HepG2 (cell line): Measurements from ENCODE around the gene LTB4R. TPM values are rescaled to one million over a fixed set of nuclear protein-coding genes. Genes with fewer than 3 reads are reported as not detected.

Experiments used
- CHD2 ChIP-seq: IDR thresholded peaks from 2 replicates; pipeline ENCODE4 v1.6.1; 2011; ENCODE audit warnings: low read depth, low read length, improper control_type of control experiment
- ESRRA ChIP-seq: sonication (generic); formaldehyde crosslinking; IDR thresholded peaks from 2 replicates; pipeline ENCODE4 v1.5.1; 2020; ENCODE audit warnings: mild to moderate bottlenecking, low read depth, missing genetic modification reagents
- FLYWCH1 ChIP-seq: sonication (generic); formaldehyde crosslinking; IDR thresholded peaks from 2 replicates; pipeline ENCODE4 v1.8.1; 2023; ENCODE audit warnings: mild to moderate bottlenecking, missing genetic modification reagents
- KLF16 ChIP-seq, 2 experiments: sonication (generic) in 1 of 2; formaldehyde crosslinking in 1 of 2; IDR thresholded peaks; 2 replicates each; pipeline versions ENCODE4 v1.6.1 to v1.8.0; 2016 to 2023; ENCODE audit warnings: missing genetic modification reagents in 2 of 2, missing compliant biosample characterization in 1 of 2
- MED1 ChIP-seq: sonication (generic); formaldehyde crosslinking; IDR thresholded peaks from 2 replicates; pipeline ENCODE4 v1.4.0; 2020; ENCODE audit warnings: missing genetic modification reagents
- NBN ChIP-seq: fragments of 450-650 bp; conservative IDR thresholded peaks from 2 replicates; pipeline ENCODE4 v1.6.1; 2017
- NCOR1 ChIP-seq: fragments of 200-600 bp; sonication (generic); IDR thresholded peaks from 2 replicates; pipeline ENCODE4 v1.7.0; 2017; ENCODE audit warnings: antibody characterized with exemption, low read length, borderline replicate concordance
- NPAS2 ChIP-seq: sonication (generic); formaldehyde crosslinking; IDR thresholded peaks from 2 replicates; pipeline ENCODE4 v1.8.0; 2022; ENCODE audit warnings: mild to moderate bottlenecking, missing genetic modification reagents, borderline replicate concordance
- NR2F2 ChIP-seq: IDR thresholded peaks from 2 replicates; pipeline ENCODE4 v1.6.1; 2012; ENCODE audit warnings: low read depth, inconsistent platforms, borderline replicate concordance
- SKI ChIP-seq: fragments of 450-650 bp; IDR thresholded peaks from one replicate; pipeline ENCODE4 v1.6.1; 2018; ENCODE audit warnings: mild to moderate bottlenecking; ENCODE audit not compliant: partially characterized antibody
- SMAD3 ChIP-seq: sonication (generic); formaldehyde crosslinking; IDR thresholded peaks from 2 replicates; pipeline ENCODE4 v1.4.0; 2020; ENCODE audit warnings: missing genetic modification reagents
- SP1 ChIP-seq, 2 experiments: fragments of 450-650 bp in 1 of 2; sonication (generic) in 1 of 2; formaldehyde crosslinking in 1 of 2; IDR thresholded peaks; 2 replicates each; pipeline versions ENCODE4 v1.4.0 to v1.6.1; 2016 to 2020; ENCODE audit warnings: missing genetic modification reagents in 1 of 2
- SP5 ChIP-seq: IDR thresholded peaks from 2 replicates; pipeline ENCODE4 v1.6.1; 2016; ENCODE audit warnings: low read depth, borderline replicate concordance
- SRF ChIP-seq: IDR thresholded peaks from 2 replicates; pipeline ENCODE4 v1.6.1; 2011; ENCODE audit warnings: mild to moderate bottlenecking, low read depth, low read length, moderate library complexity
- THAP11 ChIP-seq: IDR thresholded peaks from 2 replicates; pipeline ENCODE4 v1.6.1; 2016; ENCODE audit warnings: missing biosample characterization, missing genetic modification reagents
- ZBTB21 ChIP-seq: sonication (generic); formaldehyde crosslinking; IDR thresholded peaks from 2 replicates; pipeline ENCODE4 v1.4.0; 2020; ENCODE audit warnings: missing genetic modification reagents
- ZNF343 ChIP-seq: sonication (generic); formaldehyde crosslinking; IDR thresholded peaks from 2 replicates; pipeline ENCODE4 v1.4.0; 2020; ENCODE audit warnings: mild to moderate bottlenecking, missing genetic modification reagents
- polyA plus RNA-seq, 8 experiments: library from polyadenylated mRNA; depleted of rRNA in 3 of 8; stranded (reverse) in 7 of 8; unstranded in 1 of 8; fragments of >200 nt; fragmentation: Illumina TruSeq in 4 of 8; extraction: Trizol in 4 of 8; gene quantifications; 2 replicates each; pipeline versions ENCODE4 v1.2.1 to v1.2.3, GENCODE V29; 2011 to 2016; ENCODE audit warnings: low read depth in 4 of 8, missing spikeins in 1 of 8, mixed read lengths in 1 of 8; ENCODE audit not compliant: insufficient read depth in 1 of 8
- total RNA-seq, 5 experiments: library from RNA; depleted of rRNA; stranded (reverse); fragments of >200 nt; fragmentation: Illumina TruSeq; extraction: Trizol; gene quantifications; 2 replicates each; pipeline ENCODE4 v1.2.3, GENCODE V29; 2016; ENCODE audit warnings: low read depth in 1 of 5
- TF ChIP-seq, protein P1 (sequence below): sonication (generic); formaldehyde crosslinking; IDR thresholded peaks from 2 replicates; pipeline ENCODE4 v1.4.0; 2020; ENCODE audit warnings: mild to moderate bottlenecking, missing genetic modification reagents
- TF ChIP-seq, protein P2 (sequence below): sonication (generic); formaldehyde crosslinking; IDR thresholded peaks from 2 replicates; pipeline ENCODE4 v1.5.0; 2020; ENCODE audit warnings: mild to moderate bottlenecking, missing genetic modification reagents
- TF ChIP-seq, protein P3 (sequence below): sonication (generic); formaldehyde crosslinking; IDR thresholded peaks from 2 replicates; pipeline ENCODE4 v1.5.0; 2020; ENCODE audit warnings: missing genetic modification reagents, mild to moderate bottlenecking, borderline replicate concordance
- TF ChIP-seq, protein P4 (sequence below): sonication (generic); formaldehyde crosslinking; conservative IDR thresholded peaks from 2 replicates; pipeline ENCODE4 v1.8.0; 2022; ENCODE audit warnings: mild to moderate bottlenecking, moderate library complexity, missing genetic modification reagents

Gene LTB4R
- total and polyA plus RNA-seq, 2 of the 13 experiments (the other 11 are each of a cell fraction or from before 2014, with no cell fraction given) = 3.2 to 8.2 TPM

DNA sequence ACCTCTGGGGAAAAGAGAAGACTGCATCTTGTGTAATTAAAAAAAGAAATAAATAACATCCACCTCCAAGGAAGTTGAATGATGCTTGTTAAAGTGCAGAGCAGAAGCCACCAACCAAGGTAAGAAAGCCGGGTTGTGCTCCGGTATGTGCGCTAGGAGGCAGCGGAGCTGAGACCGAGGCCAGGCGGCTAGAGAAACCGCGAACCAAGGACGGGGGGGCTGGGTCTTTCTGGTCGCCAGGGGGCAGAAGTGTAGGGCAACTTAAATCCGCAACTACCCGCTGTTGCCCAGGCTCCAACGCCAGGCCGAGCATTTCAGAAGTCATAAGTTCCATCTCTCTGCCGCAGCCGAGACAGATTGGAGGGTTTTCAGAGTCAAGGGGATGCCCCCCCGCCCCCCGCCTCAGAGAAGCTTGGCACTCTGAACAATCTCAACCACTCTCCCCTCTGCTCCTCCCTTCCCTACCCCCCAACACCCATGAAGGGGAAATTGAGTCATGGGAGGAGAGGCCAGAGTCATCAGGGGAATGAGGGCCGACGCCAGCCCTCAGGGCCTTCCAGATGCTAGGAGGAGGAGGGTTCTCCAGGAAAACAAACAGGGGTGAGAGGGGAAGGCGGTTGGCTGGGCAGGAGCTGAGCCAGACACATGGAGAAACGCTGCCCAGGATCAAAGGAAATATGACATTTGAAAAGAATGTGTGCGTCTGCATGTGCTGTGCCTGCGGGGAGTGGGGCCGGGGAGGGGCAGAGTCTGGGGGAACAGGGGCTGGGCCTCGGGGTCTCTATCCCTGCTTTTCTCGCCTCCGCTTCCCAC, 54.5 kb downstream of the LTB4R start (continued):
- TF ChIP-seq, protein P1, sequence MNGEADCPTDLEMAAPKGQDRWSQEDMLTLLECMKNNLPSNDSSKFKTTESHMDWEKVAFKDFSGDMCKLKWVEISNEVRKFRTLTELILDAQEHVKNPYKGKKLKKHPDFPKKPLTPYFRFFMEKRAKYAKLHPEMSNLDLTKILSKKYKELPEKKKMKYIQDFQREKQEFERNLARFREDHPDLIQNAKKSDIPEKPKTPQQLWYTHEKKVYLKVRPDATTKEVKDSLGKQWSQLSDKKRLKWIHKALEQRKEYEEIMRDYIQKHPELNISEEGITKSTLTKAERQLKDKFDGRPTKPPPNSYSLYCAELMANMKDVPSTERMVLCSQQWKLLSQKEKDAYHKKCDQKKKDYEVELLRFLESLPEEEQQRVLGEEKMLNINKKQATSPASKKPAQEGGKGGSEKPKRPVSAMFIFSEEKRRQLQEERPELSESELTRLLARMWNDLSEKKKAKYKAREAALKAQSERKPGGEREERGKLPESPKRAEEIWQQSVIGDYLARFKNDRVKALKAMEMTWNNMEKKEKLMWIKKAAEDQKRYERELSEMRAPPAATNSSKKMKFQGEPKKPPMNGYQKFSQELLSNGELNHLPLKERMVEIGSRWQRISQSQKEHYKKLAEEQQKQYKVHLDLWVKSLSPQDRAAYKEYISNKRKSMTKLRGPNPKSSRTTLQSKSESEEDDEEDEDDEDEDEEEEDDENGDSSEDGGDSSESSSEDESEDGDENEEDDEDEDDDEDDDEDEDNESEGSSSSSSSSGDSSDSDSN (CRISPR knock-in tag) = peak; percentile 92
- no peak for TF ChIP-seq NBN
- TF ChIP-seq, protein P2, sequence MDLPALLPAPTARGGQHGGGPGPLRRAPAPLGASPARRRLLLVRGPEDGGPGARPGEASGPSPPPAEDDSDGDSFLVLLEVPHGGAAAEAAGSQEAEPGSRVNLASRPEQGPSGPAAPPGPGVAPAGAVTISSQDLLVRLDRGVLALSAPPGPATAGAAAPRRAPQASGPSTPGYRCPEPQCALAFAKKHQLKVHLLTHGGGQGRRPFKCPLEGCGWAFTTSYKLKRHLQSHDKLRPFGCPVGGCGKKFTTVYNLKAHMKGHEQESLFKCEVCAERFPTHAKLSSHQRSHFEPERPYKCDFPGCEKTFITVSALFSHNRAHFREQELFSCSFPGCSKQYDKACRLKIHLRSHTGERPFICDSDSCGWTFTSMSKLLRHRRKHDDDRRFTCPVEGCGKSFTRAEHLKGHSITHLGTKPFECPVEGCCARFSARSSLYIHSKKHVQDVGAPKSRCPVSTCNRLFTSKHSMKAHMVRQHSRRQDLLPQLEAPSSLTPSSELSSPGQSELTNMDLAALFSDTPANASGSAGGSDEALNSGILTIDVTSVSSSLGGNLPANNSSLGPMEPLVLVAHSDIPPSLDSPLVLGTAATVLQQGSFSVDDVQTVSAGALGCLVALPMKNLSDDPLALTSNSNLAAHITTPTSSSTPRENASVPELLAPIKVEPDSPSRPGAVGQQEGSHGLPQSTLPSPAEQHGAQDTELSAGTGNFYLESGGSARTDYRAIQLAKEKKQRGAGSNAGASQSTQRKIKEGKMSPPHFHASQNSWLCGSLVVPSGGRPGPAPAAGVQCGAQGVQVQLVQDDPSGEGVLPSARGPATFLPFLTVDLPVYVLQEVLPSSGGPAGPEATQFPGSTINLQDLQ (CRISPR knock-in tag) = no peak
- no peak for TF ChIP-seq SRF
- peak; percentile 51 for TF ChIP-seq SKI
- peak; percentile 97 for TF ChIP-seq SMAD3
- TF ChIP-seq FLYWCH1 (CRISPR knock-in tag) = no peak
- peak; percentile 50; the same call in 1 of the 2 replicates for TF ChIP-seq SP5 (CRISPR knock-in tag)
- peak; percentile 21; the same call in 1 of the 2 replicates for TF ChIP-seq CHD2
- no peak; the same call in 1 of the 2 replicates for TF ChIP-seq NCOR1
- TF ChIP-seq NPAS2 (CRISPR knock-in tag) = no peak
- TF ChIP-seq SP1 (IDR thresholded peaks at IDR 0.05) = no peak
- TF ChIP-seq SP1 (CRISPR knock-in tag; IDR thresholded peaks at IDR 0.05) = peak; percentile 62
- no peak; the same call in 1 of the 2 replicates for TF ChIP-seq NR2F2
- TF ChIP-seq, protein P3, sequence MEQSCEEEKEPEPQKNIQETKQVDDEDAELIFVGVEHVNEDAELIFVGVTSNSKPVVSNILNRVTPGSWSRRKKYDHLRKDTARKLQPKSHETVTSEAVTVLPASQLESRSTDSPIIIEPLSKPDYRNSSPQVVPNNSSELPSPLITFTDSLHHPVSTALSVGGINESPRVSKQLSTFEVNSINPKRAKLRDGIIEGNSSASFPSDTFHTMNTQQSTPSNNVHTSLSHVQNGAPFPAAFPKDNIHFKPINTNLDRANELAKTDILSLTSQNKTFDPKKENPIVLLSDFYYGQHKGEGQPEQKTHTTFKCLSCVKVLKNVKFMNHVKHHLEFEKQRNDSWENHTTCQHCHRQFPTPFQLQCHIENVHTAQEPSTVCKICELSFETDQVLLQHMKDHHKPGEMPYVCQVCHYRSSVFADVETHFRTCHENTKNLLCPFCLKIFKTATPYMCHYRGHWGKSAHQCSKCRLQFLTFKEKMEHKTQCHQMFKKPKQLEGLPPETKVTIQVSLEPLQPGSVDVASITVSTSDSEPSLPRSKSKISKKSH (CRISPR knock-in tag) = peak; percentile 79
- TF ChIP-seq THAP11 (CRISPR knock-in tag) = peak; percentile 77
- TF ChIP-seq, protein P4, sequence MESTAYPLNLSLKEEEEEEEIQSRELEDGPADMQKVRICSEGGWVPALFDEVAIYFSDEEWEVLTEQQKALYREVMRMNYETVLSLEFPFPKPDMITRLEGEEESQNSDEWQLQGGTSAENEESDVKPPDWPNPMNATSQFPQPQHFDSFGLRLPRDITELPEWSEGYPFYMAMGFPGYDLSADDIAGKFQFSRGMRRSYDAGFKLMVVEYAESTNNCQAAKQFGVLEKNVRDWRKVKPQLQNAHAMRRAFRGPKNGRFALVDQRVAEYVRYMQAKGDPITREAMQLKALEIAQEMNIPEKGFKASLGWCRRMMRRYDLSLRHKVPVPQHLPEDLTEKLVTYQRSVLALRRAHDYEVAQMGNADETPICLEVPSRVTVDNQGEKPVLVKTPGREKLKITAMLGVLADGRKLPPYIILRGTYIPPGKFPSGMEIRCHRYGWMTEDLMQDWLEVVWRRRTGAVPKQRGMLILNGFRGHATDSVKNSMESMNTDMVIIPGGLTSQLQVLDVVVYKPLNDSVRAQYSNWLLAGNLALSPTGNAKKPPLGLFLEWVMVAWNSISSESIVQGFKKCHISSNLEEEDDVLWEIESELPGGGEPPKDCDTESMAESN (CRISPR knock-in tag) = peak; percentile 97
- TF ChIP-seq KLF16 (CRISPR knock-in tag; IDR thresholded peaks at IDR 0.05) = peak in 1 of 2 experiments; percentile 95; a peak in 2 of 4 replicates
- 0 out of 2 replicates have a peak, but pooled peaks have one; percentile 50 for TF ChIP-seq ESRRA (CRISPR knock-in tag)
- TF ChIP-seq MED1 = peak; percentile 83
- no peak for TF ChIP-seq ZNF343 (CRISPR knock-in tag)
- TF ChIP-seq ZBTB21 = 0 out of 2 replicates have a peak, but pooled peaks have one; percentile 15
